HepG2 (cell line): ENCODE results near the gene CADM1. TPM values are rescaled to one million over a fixed set of nuclear protein-coding genes. Genes with fewer than 3 reads are reported as not detected.

ENCODE experiments used
- ATAC-seq: fragments of 200-7000 bp; cut with Tn5 transposase; 3 replicates; pipeline ENCODE4 v1.9.1; 2020; ENCODE audit warnings: mild to moderate bottlenecking, moderate library complexity
- BruUV-seq: library from RNA; stranded (reverse); fragments of 400-500 nt; replicated peaks from 2 replicates; lab custom pipeline; 2021; lab: Mats Ljungman, UMichigan
- CTCF ChIA-PET: fragments of 300-600 bp; formaldehyde crosslinking; extraction: SDS; loops from one replicate; lab custom pipeline; 2021; ENCODE audit warnings: low total read pairs, inconsistent platforms, low intra/inter-chr PET ratio; lab: Yijun Ruan, JAX
- POLR2A ChIA-PET: fragments of 350-600 bp; sonication (Branson Sonifier 250); formaldehyde crosslinking; loops from one replicate; lab custom pipeline; 2020; ENCODE audit warnings: antibody characterized with exemption, inconsistent platforms; lab: Yijun Ruan, JAX
- DNase-seq: peaks from one replicate; pipeline ENCODE4 v3.0.0-alpha.2; 2015; ENCODE audit warnings: low spot score
- FAIRE-seq: peaks from 3 replicates; lab custom pipeline; 2011; peaks lifted over from hg19 to GRCh38; lab: Jason Lieb, UNC
- H2AFZ ChIP-seq: one replicate; pipeline ENCODE4 v1.6.1; 2011; ENCODE audit warnings: low read length, inconsistent platforms
- H3K27ac ChIP-seq: fragments of 300-600 bp; 3 replicates; pipeline ENCODE4 v1.8.0; 2011; ENCODE audit warnings: mixed run types, mild to moderate bottlenecking, mixed read lengths, low read length, inconsistent platforms; ENCODE audit not compliant: insufficient read depth; ENCODE audit errors: extremely low read length
- H3K27me3 ChIP-seq, 2 experiments: fragments of 200-600 bp in 1 of 2; 2 replicates in 1 of 2; 3 replicates in 1 of 2; pipeline versions ENCODE4 v1.6.0 to v1.8.0; 2011; ENCODE audit warnings: low read length in 2 of 2, mild to moderate bottlenecking in 2 of 2, moderate library complexity in 2 of 2, inconsistent platforms in 1 of 2; ENCODE audit not compliant: insufficient read depth in 2 of 2, control insufficient read depth in 1 of 2
- H3K36me3 ChIP-seq, 2 experiments: fragments of 200-600 bp in 1 of 2; replicated peaks in 1 of 2; 2 replicates in 1 of 2; 3 replicates in 1 of 2; pipeline versions ENCODE4 v1.5.1 to v1.8.0; 2011; ENCODE audit warnings: low read length in 2 of 2, inconsistent platforms in 1 of 2; ENCODE audit not compliant: insufficient read depth in 2 of 2, control insufficient read depth in 1 of 2
- H3K4me1 ChIP-seq: 2 replicates; pipeline ENCODE4 v1.5.1; 2012; ENCODE audit warnings: low read length, inconsistent platforms; ENCODE audit not compliant: insufficient read depth
- H3K4me2 ChIP-seq: 2 replicates; pipeline ENCODE4 v1.6.0; 2011; ENCODE audit warnings: low read depth, low read length, inconsistent platforms
- H3K4me3 ChIP-seq, 3 experiments: fragments of 200-600 bp in 1 of 3; sonication (generic), shearing (Covaris generic) in 1 of 3; replicated peaks in 1 of 3; 2 replicates each; pipeline ENCODE4 v1.5.1; 2011 to 2016; ENCODE audit warnings: low read length in 3 of 3, inconsistent platforms in 2 of 3, low read depth in 2 of 3, mild to moderate bottlenecking in 2 of 3, control low read depth in 1 of 3, mixed read lengths in 1 of 3; ENCODE audit not compliant: insufficient read depth in 1 of 3
- H3K79me2 ChIP-seq: one replicate; pipeline ENCODE4 v1.6.1; 2011; ENCODE audit warnings: low read length, inconsistent platforms; ENCODE audit not compliant: insufficient read depth
- H3K9ac ChIP-seq: 2 replicates; pipeline ENCODE4 v1.6.0; 2011; ENCODE audit warnings: mild to moderate bottlenecking, low read depth, low read length, inconsistent platforms; ENCODE audit not compliant: insufficient read depth
- H3K9me3 ChIP-seq: 2 replicates; pipeline ENCODE4 v1.5.1; 2012; ENCODE audit warnings: mild to moderate bottlenecking, low read length
- H4K20me1 ChIP-seq: 2 replicates; pipeline ENCODE4 v1.6.0; 2011; ENCODE audit warnings: inconsistent platforms, mild to moderate bottlenecking, low read length, moderate library complexity; ENCODE audit not compliant: insufficient read depth
- ATM ChIP-seq: fragments of 450-650 bp; IDR thresholded peaks from 2 replicates; pipeline ENCODE4 v1.7.1; 2017; ENCODE audit warnings: mild to moderate bottlenecking, borderline replicate concordance
- CHCHD3 ChIP-seq: sonication (generic); formaldehyde crosslinking; IDR thresholded peaks from 2 replicates; pipeline ENCODE4 v1.8.0; 2022; ENCODE audit warnings: mild to moderate bottlenecking, missing genetic modification reagents, moderate library complexity
- ELF1 ChIP-seq: sonication (generic); formaldehyde crosslinking; IDR thresholded peaks from 2 replicates; pipeline ENCODE4 v1.4.0; 2020; ENCODE audit warnings: missing genetic modification reagents
- FIP1L1 ChIP-seq: fragments of 200-400 bp; formaldehyde crosslinking; IDR thresholded peaks from 2 replicates; pipeline ENCODE4 v1.6.1; 2018; ENCODE audit warnings: low read depth, mild to moderate bottlenecking, low read length, moderate library complexity, borderline replicate concordance; ENCODE audit not compliant: insufficient read depth
- GATA4 ChIP-seq: sonication (generic); IDR thresholded peaks from 2 replicates; pipeline ENCODE4 v1.6.1; 2016; ENCODE audit warnings: antibody characterized with exemption, low read depth, borderline replicate concordance
- HNF4A ChIP-seq: sonication (generic); formaldehyde crosslinking; IDR thresholded peaks from 2 replicates; pipeline ENCODE4 v1.4.0; 2020; ENCODE audit warnings: missing genetic modification reagents
- KDM1A ChIP-seq: IDR thresholded peaks from 2 replicates; pipeline ENCODE4 v1.6.1; 2016; ENCODE audit warnings: missing compliant biosample characterization
- MEIS1 ChIP-seq: sonication (generic); formaldehyde crosslinking; IDR thresholded peaks from 2 replicates; pipeline ENCODE4 v1.9.0; 2021; ENCODE audit warnings: mild to moderate bottlenecking, missing genetic modification reagents, moderate library complexity, borderline replicate concordance
- NCOR1 ChIP-seq: fragments of 200-600 bp; sonication (generic); IDR thresholded peaks from 2 replicates; pipeline ENCODE4 v1.7.0; 2017; ENCODE audit warnings: antibody characterized with exemption, low read length, borderline replicate concordance
- RARA ChIP-seq: IDR thresholded peaks from 2 replicates; pipeline ENCODE4 v1.6.1; 2016; ENCODE audit warnings: missing genetic modification reagents, missing compliant biosample characterization
- TMF1 ChIP-seq: sonication (generic); formaldehyde crosslinking; IDR thresholded peaks from 2 replicates; pipeline ENCODE4 v1.8.1; 2022; ENCODE audit warnings: low read depth, missing genetic modification reagents
- YY1 ChIP-seq: IDR thresholded peaks from 2 replicates; pipeline ENCODE4 v1.6.1; 2011; ENCODE audit warnings: low read length, low read depth, moderate library complexity, mild to moderate bottlenecking; ENCODE audit not compliant: insufficient read depth, insufficient replicate concordance
- ZBTB25 ChIP-seq: IDR thresholded peaks from 2 replicates; pipeline ENCODE4 v1.6.1; 2018; ENCODE audit warnings: missing genetic modification reagents
- ZBTB42 ChIP-seq: sonication (generic); formaldehyde crosslinking; IDR thresholded peaks from 2 replicates; pipeline ENCODE4 v1.5.0; 2020; ENCODE audit warnings: mild to moderate bottlenecking, missing genetic modification reagents
- ZNF296 ChIP-seq: sonication (generic); formaldehyde crosslinking; conservative IDR thresholded peaks from 2 replicates; pipeline ENCODE4 v1.5.0; 2020; ENCODE audit warnings: mild to moderate bottlenecking, missing genetic modification reagents
- ZNF382 ChIP-seq: sonication (generic); formaldehyde crosslinking; IDR thresholded peaks from 2 replicates; pipeline ENCODE4 v1.5.0; 2020; ENCODE audit warnings: missing genetic modification reagents, mild to moderate bottlenecking, borderline replicate concordance
- ZNF501 ChIP-seq: sonication (generic); formaldehyde crosslinking; IDR thresholded peaks from 2 replicates; pipeline ENCODE4 v1.5.1; 2020; ENCODE audit warnings: mild to moderate bottlenecking, moderate library complexity, missing genetic modification reagents
- ZNF558 ChIP-seq: sonication (generic); formaldehyde crosslinking; IDR thresholded peaks from 2 replicates; pipeline ENCODE4 v1.9.0; 2022; ENCODE audit warnings: mild to moderate bottlenecking, missing genetic modification reagents, borderline replicate concordance
- ZNF616 ChIP-seq: sonication (generic); formaldehyde crosslinking; IDR thresholded peaks from 2 replicates; pipeline ENCODE4 v1.5.0; 2020; ENCODE audit warnings: low read depth, mild to moderate bottlenecking, missing genetic modification reagents
- ZNF883 ChIP-seq: sonication (generic); formaldehyde crosslinking; IDR thresholded peaks from 2 replicates; pipeline ENCODE4 v1.5.1; 2020; ENCODE audit warnings: mild to moderate bottlenecking, missing genetic modification reagents; ENCODE audit errors: not compliant biosample characterization
- WGBS: methylation state at CpG from one replicate; pipeline ENCODE4 v1.1.6; 2017; ENCODE audit warnings: low lambda C conversion rate; 5-methylcytosine and 5-hydroxymethylcytosine counted together
- in situ Hi-C: cut with HindIII; loops from 2 replicates; pipeline ENCODE4 v1.10.0; 2017; ENCODE audit warnings: low pct_unique_long_range_greater_than_20kb; ENCODE audit not compliant: extremely low pct_ligation_motif_present
- intact Hi-C: fragments of 100-400 bp; cut with micrococcal nuclease; formaldehyde crosslinking; loops from one replicate; pipeline ENCODE4 v1.10.0; 2022; ENCODE audit not compliant: unreplicated experiment
- polyA plus RNA-seq, 8 experiments: library from polyadenylated mRNA; depleted of rRNA in 3 of 8; stranded (reverse) in 7 of 8; unstranded in 1 of 8; fragments of >200 nt; fragmentation: Illumina TruSeq in 4 of 8; extraction: Trizol in 4 of 8; gene quantifications; 2 replicates each; pipeline versions ENCODE4 v1.2.1 to v1.2.3, GENCODE V29; 2011 to 2016; ENCODE audit warnings: low read depth in 4 of 8, missing spikeins in 1 of 8, mixed read lengths in 1 of 8; ENCODE audit not compliant: insufficient read depth in 1 of 8
- total RNA-seq, 5 experiments: library from RNA; depleted of rRNA; stranded (reverse); fragments of >200 nt; fragmentation: Illumina TruSeq; extraction: Trizol; gene quantifications; 2 replicates each; pipeline ENCODE4 v1.2.3, GENCODE V29; 2016; ENCODE audit warnings: low read depth in 1 of 5

CADM1 gene
- total and polyA plus RNA-seq, 2 of the 13 experiments (the other 11 are each of a cell fraction or from before 2014, with no cell fraction given): 71.3 to 122 TPM

DNA sequence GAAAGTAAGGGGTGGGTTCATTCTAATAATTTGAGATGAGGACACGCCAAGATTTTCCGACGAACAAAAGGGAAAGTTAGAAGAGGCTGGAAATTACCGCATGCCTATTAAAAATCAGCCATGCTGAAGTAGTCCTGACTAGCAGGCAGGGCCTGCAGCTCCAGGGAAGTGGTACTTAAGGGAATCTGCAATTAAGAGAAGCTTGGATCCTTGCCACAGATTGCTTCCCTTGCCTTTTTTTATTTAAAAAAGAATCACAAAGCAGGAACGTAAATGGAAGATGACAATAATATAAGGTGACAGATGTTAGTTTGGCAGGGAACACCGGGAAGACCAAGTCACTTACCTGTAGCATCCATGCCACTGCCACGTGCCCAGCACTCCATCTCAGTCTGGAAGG lies 359.3 kb downstream of the CADM1 start:
- in situ Hi-C loops: no loop called here

More for the DNA sequence above, 359.3 kb downstream of the CADM1 start:
- intact Hi-C loops: no loop called here
- no peaks in the 10 kb centered on the region for H4K20me1 ChIP-seq
- H2AFZ ChIP-seq: no peak overlapping the region
- no peak overlapping the region for H3K4me2 ChIP-seq
- ChIA-PET CTCF (no interaction called here), POLR2A (no interaction called here)
- ATAC-seq: no peak
- no peak for TF ChIP-seq KDM1A (CRISPR knock-in tag)
- no peak for TF ChIP-seq RARA (CRISPR knock-in tag)
- no peak for TF ChIP-seq ZNF616 (CRISPR knock-in tag)
- TF ChIP-seq ZBTB25: no peak
- no peak for TF ChIP-seq YY1
- TF ChIP-seq FIP1L1: no peak
- no peak for TF ChIP-seq MEIS1 (CRISPR knock-in tag)
- TF ChIP-seq ZBTB42: no peak
- TF ChIP-seq CHCHD3 (CRISPR knock-in tag): no peak
- TF ChIP-seq ZNF558 (CRISPR knock-in tag): no peak
- TF ChIP-seq ZNF296: no peak
- TF ChIP-seq ATM: no peak
- TF ChIP-seq HNF4A (CRISPR knock-in tag): no peak
- no peak for TF ChIP-seq ZNF382 (CRISPR knock-in tag)
- TF ChIP-seq ZNF883 (CRISPR knock-in tag): no peak
- no peak for TF ChIP-seq ELF1 (CRISPR knock-in tag)
- TF ChIP-seq NCOR1: no peak
- TF ChIP-seq ZNF501 (CRISPR knock-in tag): no peak
- no peak for TF ChIP-seq TMF1 (CRISPR knock-in tag)
- TF ChIP-seq GATA4: no peak
- H3K9ac ChIP-seq: no peak overlapping the region
- DNase-seq: no peak
- WGBS: 48% methylated on average over 7 of the region's 7 CpGs
- BruUV-seq: no TSS peak
- H3K36me3 ChIP-seq: no peaks in the 10 kb centered on the region
- no peak overlapping the region for H3K4me3 ChIP-seq
- no peak for FAIRE-seq
- no peaks in the 10 kb centered on the region for H3K4me1 ChIP-seq
- no peak overlapping the region for H3K27ac ChIP-seq
- no peaks in the 10 kb centered on the region for H3K79me2 ChIP-seq
- H3K9me3 ChIP-seq: no peaks in the 10 kb centered on the region
- peaks cover 0 to 13% of the 10 kb centered on the region in 2 experiments; a peak in 2 of 5 replicates for H3K27me3 ChIP-seq
